HG03575 (cell line): ENCODE results near the gene NR3C1.

ENCODE experiments used
- ATAC-seq: cut with Tn5 transposase; IDR thresholded peaks from one replicate; pipeline ENCODE4 v1.9.1; 2021; ENCODE audit not compliant: unreplicated experiment, insufficient number of reproducible peaks, low FRiP score; ENCODE audit errors: extremely low read depth

Gene NR3C1

GRCh38 chr5:143318833-143319232, 84.7 kb downstream of the NR3C1 start:
- ATAC-seq, result no peak

- no peak for ATAC-seq
Measured at GRCh38 chr5:143318270-143318669, 85.2 kb downstream of the NR3C1 start.

GRCh38 chr5:143316844-143317631, 86.4 kb downstream of the NR3C1 start:
- no peak for ATAC-seq

GRCh38 chr5:143316337-143316736, 87.1 kb downstream of the NR3C1 start:
- no peak for ATAC-seq

- no peak for ATAC-seq
Measured at GRCh38 chr5:143315929-143316328, 87.6 kb downstream of the NR3C1 start.

- no peak for ATAC-seq
Measured at GRCh38 chr5:143315214-143315613, 88.3 kb downstream of the NR3C1 start.

GRCh38 chr5:143314659-143315058, 88.8 kb downstream of the NR3C1 start:
- no peak for ATAC-seq

- no peak for ATAC-seq
Measured at GRCh38 chr5:143314099-143314498, 89.4 kb downstream of the NR3C1 start.

GRCh38 chr5:143313298-143313852, 90.1 kb downstream of the NR3C1 start:
- no peak for ATAC-seq

- no peak for ATAC-seq
Measured at GRCh38 chr5:143312822-143313221, 90.7 kb downstream of the NR3C1 start.

- ATAC-seq, result no peak
Measured at GRCh38 chr5:143311955-143312354, 91.5 kb downstream of the NR3C1 start.

- no peak for ATAC-seq
Measured at GRCh38 chr5:143311428-143311827, 92.1 kb downstream of the NR3C1 start.

- ATAC-seq, result no peak
Measured at GRCh38 chr5:143309661-143310431, 93.6 kb downstream of the NR3C1 start.

- no peak for ATAC-seq
Measured at GRCh38 chr5:143308731-143309130, 94.8 kb downstream of the NR3C1 start.

- no peak for ATAC-seq
Measured at GRCh38 chr5:143306040-143306439, 97.4 kb downstream of the NR3C1 start.

GRCh38 chr5:143304836-143305475, 98.5 kb downstream of the NR3C1 start:
- no peak for ATAC-seq

GRCh38 chr5:143302341-143303045, 101.0 kb downstream of the NR3C1 start:
- no peak for ATAC-seq

GRCh38 chr5:143297756-143298155, 105.7 kb downstream of the NR3C1 start:
- ATAC-seq, result no peak

GRCh38 chr5:143290125-143290524, 113.4 kb downstream of the NR3C1 start:
- ATAC-seq, result no peak
